IMR-90 (cell line): ENCODE data around the gene TNFRSF18. TPM values are rescaled to one million over a fixed set of nuclear protein-coding genes. Genes with fewer than 3 reads are reported as not detected.

ENCODE experiments used
- ATAC-seq: fragments of 200-7000 bp; cut with Tn5 transposase; 2 replicates; pipeline ENCODE4 v1.9.1; 2020; ENCODE audit warnings: low read depth, mild to moderate bottlenecking, moderate library complexity
- BruUV-seq: library from RNA; stranded (reverse); fragments of 400-500 nt; replicated peaks from 2 replicates; lab custom pipeline; 2021; lab: Mats Ljungman, UMichigan
- CTCF ChIA-PET: fragments of 300-600 bp; formaldehyde crosslinking; extraction: SDS; loops from one replicate; lab custom pipeline; 2021; ENCODE audit warnings: antibody characterized with exemption; lab: Yijun Ruan, JAX
- POLR2A ChIA-PET: fragments of 300-600 bp; sonication (Branson Sonifier 250); formaldehyde crosslinking; loops from one replicate; lab custom pipeline; 2022; ENCODE audit warnings: antibody characterized with exemption; ENCODE audit not compliant: unreplicated experiment; lab: Charles Lee
- DNase-seq: peaks from one replicate; pipeline ENCODE4 v3.0.0; 2013
- H2AFZ ChIP-seq: replicated peaks from 2 replicates; pipeline ENCODE3; 2013; ENCODE audit warnings: low read length, mild to moderate bottlenecking; ENCODE audit not compliant: poor library complexity
- H2AK5ac ChIP-seq: 2 replicates; pipeline ENCODE4 v1.6.1; 2013; ENCODE audit warnings: low read depth, low read length, inconsistent platforms
- H2AK9ac ChIP-seq: replicated peaks from 2 replicates; pipeline ENCODE3; 2013; ENCODE audit warnings: mild to moderate bottlenecking, low read depth, low read length, moderate library complexity; ENCODE audit not compliant: poor library complexity
- H2BK120ac ChIP-seq: 2 replicates; pipeline ENCODE4 v1.6.1; 2013; ENCODE audit warnings: low read depth, low read length, inconsistent platforms
- H2BK15ac ChIP-seq: 3 replicates; pipeline ENCODE4 v1.6.1; 2013; ENCODE audit warnings: low read depth, low read length, inconsistent platforms
- H2BK20ac ChIP-seq: 2 replicates; pipeline ENCODE4 v1.6.1; 2013; ENCODE audit warnings: low read depth, mild to moderate bottlenecking, inconsistent platforms, low read length, moderate library complexity
- H2BK5ac ChIP-seq: 2 replicates; pipeline ENCODE4 v1.6.1; 2013; ENCODE audit warnings: mild to moderate bottlenecking, low read depth, low read length, inconsistent platforms; ENCODE audit not compliant: poor library complexity, severe bottlenecking
- H3K14ac ChIP-seq: replicated peaks from 2 replicates; pipeline ENCODE4 v1.6.1; 2013; ENCODE audit warnings: low read depth, low read length, inconsistent platforms
- H3K18ac ChIP-seq: 2 replicates; pipeline ENCODE4 v1.6.1; 2013; ENCODE audit warnings: low read depth, low read length, control low read depth
- H3K23ac ChIP-seq: 2 replicates; pipeline ENCODE4 v1.6.1; 2013; ENCODE audit warnings: low read depth, low read length, inconsistent platforms
- H3K27ac ChIP-seq: 2 replicates; pipeline ENCODE4 v1.5.1; 2013; ENCODE audit warnings: mild to moderate bottlenecking, control low read depth, low read length; ENCODE audit not compliant: insufficient read depth
- H3K27me3 ChIP-seq: 2 replicates; pipeline ENCODE4 v1.6.1; 2013; ENCODE audit warnings: low read length; ENCODE audit not compliant: control insufficient read depth, insufficient read depth
- H3K36me3 ChIP-seq: 2 replicates; pipeline ENCODE4 v1.6.1; 2013; ENCODE audit warnings: low read length, mixed read lengths; ENCODE audit not compliant: control insufficient read depth, insufficient read depth
- H3K4ac ChIP-seq: 2 replicates; pipeline ENCODE4 v1.6.1; 2013; ENCODE audit warnings: low read depth, low read length, inconsistent platforms
- H3K4me1 ChIP-seq: 2 replicates; pipeline ENCODE4 v1.6.1; 2013; ENCODE audit warnings: low read length, mixed read lengths; ENCODE audit not compliant: control insufficient read depth, insufficient read depth
- H3K4me2 ChIP-seq: 2 replicates; pipeline ENCODE4 v1.6.1; 2013; ENCODE audit warnings: low read depth, mild to moderate bottlenecking, control low read depth, low read length, moderate library complexity
- H3K4me3 ChIP-seq: 2 replicates; pipeline ENCODE4 v1.5.1; 2013; ENCODE audit warnings: low read depth, mild to moderate bottlenecking, control low read depth, low read length, moderate library complexity; ENCODE audit not compliant: insufficient read depth
- H3K56ac ChIP-seq: 2 replicates; pipeline ENCODE4 v1.6.1; 2013; ENCODE audit warnings: low read length, inconsistent platforms; ENCODE audit not compliant: insufficient read depth; ENCODE audit errors: extremely low read depth
- H3K79me1 ChIP-seq, 2 experiments: 2 replicates each; pipeline ENCODE4 v1.6.1; 2013; ENCODE audit warnings: low read length in 2 of 2, inconsistent platforms in 1 of 2, low read depth in 1 of 2
- H3K9ac ChIP-seq: 2 replicates; pipeline ENCODE4 v1.6.1; 2013; ENCODE audit warnings: low read depth, low read length, control low read depth
- H3K9me1 ChIP-seq: 2 replicates; pipeline ENCODE4 v1.6.1; 2013; ENCODE audit warnings: low read length, inconsistent platforms; ENCODE audit not compliant: insufficient read depth
- H3K9me3 ChIP-seq: 2 replicates; pipeline ENCODE4 v1.6.1; 2013; ENCODE audit warnings: low read length; ENCODE audit not compliant: control insufficient read depth, insufficient read depth
- H4K20me1 ChIP-seq: 2 replicates; pipeline ENCODE4 v1.6.1; 2013; ENCODE audit warnings: low read length, inconsistent platforms; ENCODE audit not compliant: insufficient read depth
- H4K5ac ChIP-seq: 2 replicates; pipeline ENCODE4 v1.6.1; 2013; ENCODE audit warnings: mild to moderate bottlenecking, low read depth, low read length, control low read depth
- H4K8ac ChIP-seq, 2 experiments: 2 replicates each; pipeline ENCODE4 v1.6.1; 2013; ENCODE audit warnings: low read depth in 2 of 2, low read length in 2 of 2, control low read depth in 1 of 2, inconsistent platforms in 1 of 2
- H4K91ac ChIP-seq: 2 replicates; pipeline ENCODE4 v1.6.1; 2013; ENCODE audit warnings: low read depth, low read length, inconsistent platforms; ENCODE audit not compliant: insufficient read depth
- BHLHE40 ChIP-seq: fragments of 150-350 bp; IDR thresholded peaks from 2 replicates; pipeline ENCODE4 v1.6.1; 2016; ENCODE audit warnings: mild to moderate bottlenecking, low read depth, low read length
- CEBPB ChIP-seq: IDR thresholded peaks from 2 replicates; pipeline ENCODE4 v1.6.1; 2012; ENCODE audit warnings: low read depth, low read length, improper control_type of control experiment
- CHD1 ChIP-seq: IDR thresholded peaks from 2 replicates; pipeline ENCODE4 v1.6.1; 2012; ENCODE audit warnings: low read depth, low read length, improper control_type of control experiment
- CTCF ChIP-seq: conservative IDR thresholded peaks from 2 replicates; pipeline ENCODE4 v1.5.1; 2012; ENCODE audit warnings: mild to moderate bottlenecking, low read depth, low read length, improper control_type of control experiment
- FOS ChIP-seq: fragments of 150-350 bp; IDR thresholded peaks from 2 replicates; pipeline ENCODE4 v1.6.1; 2016; ENCODE audit warnings: low read depth, low read length
- MAFK ChIP-seq: IDR thresholded peaks from 2 replicates; pipeline ENCODE4 v1.6.1; 2012; ENCODE audit warnings: low read depth, low read length, improper control_type of control experiment
- MAZ ChIP-seq: IDR thresholded peaks from 2 replicates; pipeline ENCODE4 v1.6.1; 2012; ENCODE audit warnings: low read depth, mild to moderate bottlenecking, low read length, improper control_type of control experiment, moderate library complexity, borderline replicate concordance
- MXI1 ChIP-seq: IDR thresholded peaks from 2 replicates; pipeline ENCODE4 v1.6.1; 2012; ENCODE audit warnings: low read depth, mild to moderate bottlenecking, low read length, moderate library complexity, borderline replicate concordance
- NFE2L2 ChIP-seq: fragments of 150-350 bp; IDR thresholded peaks from 2 replicates; pipeline ENCODE4 v1.6.1; 2016; ENCODE audit warnings: low read depth, mild to moderate bottlenecking, low read length
- POLR2A ChIP-seq: IDR thresholded peaks from 2 replicates; pipeline ENCODE4 v1.6.1; 2012; ENCODE audit warnings: mild to moderate bottlenecking, low read depth, low read length
- RAD21 ChIP-seq: IDR thresholded peaks from 2 replicates; pipeline ENCODE4 v1.6.1; 2012; ENCODE audit warnings: low read length, improper control_type of control experiment
- RCOR1 ChIP-seq: IDR thresholded peaks from 2 replicates; pipeline ENCODE4 v1.6.1; 2012; ENCODE audit warnings: mild to moderate bottlenecking, low read length, improper control_type of control experiment; ENCODE audit not compliant: insufficient replicate concordance
- RFX5 ChIP-seq: IDR thresholded peaks from 2 replicates; pipeline ENCODE4 v1.8.0; 2012; ENCODE audit warnings: low read depth, mild to moderate bottlenecking, low read length, moderate library complexity
- SMC3 ChIP-seq: fragments of 150-350 bp; IDR thresholded peaks from 2 replicates; pipeline ENCODE4 v1.6.1; 2016; ENCODE audit warnings: low read depth, mild to moderate bottlenecking, antibody characterized with exemption, low read length, moderate library complexity
- USF2 ChIP-seq: fragments of 150-350 bp; IDR thresholded peaks from 2 replicates; pipeline ENCODE4 v1.6.1; 2017; ENCODE audit warnings: mild to moderate bottlenecking, antibody characterized with exemption, low read length, low read depth
- WGBS, 2 experiments: methylation state at CpG; one replicate each; pipeline versions ENCODE4 v1.1.5 to v1.1.7; 2013; ENCODE audit warnings: missing lambda C conversion rate in 2 of 2; ENCODE audit not compliant: insufficient read length in 1 of 2; ENCODE audit errors: extremely low coverage in 2 of 2; 5-methylcytosine and 5-hydroxymethylcytosine counted together
- dilution Hi-C: fragments of 300-500 bp; cut with HindIII; formaldehyde crosslinking; loops from one replicate; pipeline ENCODE4 v1.14.3; 2018; ENCODE audit warnings: low sequenced_read_pairs; ENCODE audit not compliant: unreplicated experiment
- in situ Hi-C: fragments of 300-500 bp; cut with MboI; formaldehyde crosslinking; loops from 3 replicates; pipeline ENCODE4 v1.14.3; 2019; ENCODE audit warnings: low sequenced_read_pairs, inconsistent platforms, mixed read lengths
- intact Hi-C: fragments of 100-400 bp; cut with micrococcal nuclease; formaldehyde crosslinking; loops from 2 replicates; pipeline ENCODE4 v1.10.0; 2022
- polyA plus RNA-seq, 3 experiments: library from polyadenylated mRNA; depleted of rRNA; stranded (reverse); fragments of >200 nt; gene quantifications; 2 replicates each; pipeline ENCODE4 v1.2.3, GENCODE V29; 2012; ENCODE audit warnings: low replicate concordance in 1 of 3
- total RNA-seq: library from RNA; depleted of rRNA; stranded (reverse); fragments of >200 nt; gene quantifications from 2 replicates; pipeline ENCODE4 v1.2.3, GENCODE V29; 2012

TNFRSF18 gene
- total and polyA plus RNA-seq, 2 of the 4 experiments (the other 2 are of a cell fraction), result 0.18 to 1.0 TPM

- Histone ChIP-seq H3K27me3 (no peaks in the 10 kb centered on the region), H2BK20ac (no peak overlapping the region), H3K9me1 (no peaks in the 10 kb centered on the region), H3K9ac (no peak overlapping the region), H4K5ac (no peak overlapping the region), H4K91ac (no peak overlapping the region), H3K27ac (no peak overlapping the region), H3K14ac (no peak overlapping the region), H2BK5ac (no peak overlapping the region), H2AK5ac (no peak overlapping the region), H4K8ac (no peak overlapping the region), H3K56ac (no peak overlapping the region), H3K9me3 (no peaks in the 10 kb centered on the region), H2BK15ac (no peak overlapping the region), H4K20me1 (peaks cover 8% of the 10 kb centered on the region), H2BK120ac (no peak overlapping the region), H3K4me3 (no peak overlapping the region), H3K4ac (no peak overlapping the region), H3K18ac (no peak overlapping the region), H3K36me3 (peaks cover 10% of the 10 kb centered on the region), H3K4me1 (peaks cover 9% of the 10 kb centered on the region), H2AK9ac (peak overlapping the region; percentile 24), H3K79me1 (0 out of 4 replicates have a peak, but pooled peaks cover 0 to 5% of the 10 kb centered on the region in 2 experiments), H3K4me2 (no peak overlapping the region), H2AFZ (peak overlapping the region; percentile 21), H3K23ac (no peak overlapping the region)
- intact Hi-C loops, result no loop called here
- WGBS, 2 experiments, result 87% methylated on average over 12 of the region's 28 CpGs; no CpG with 5 or more reads in 1 of the 2 experiments
- no TSS peak for BruUV-seq
- POLR2A ChIA-PET, result no interaction called here
- CTCF ChIA-PET, result no interaction called here
- no peak for DNase-seq
- no peak for ATAC-seq
- in situ Hi-C loops, result no loop called here
- dilution Hi-C loops, result no loop called here
- TF ChIP-seq NFE2L2, result no peak
- no peak for TF ChIP-seq CTCF
- no peak for TF ChIP-seq RAD21
- no peak for TF ChIP-seq RCOR1
- no peak for TF ChIP-seq MXI1
- no peak for TF ChIP-seq FOS
- no peak for TF ChIP-seq CEBPB
- no peak for TF ChIP-seq MAZ
- no peak for TF ChIP-seq RFX5
- TF ChIP-seq CHD1, result no peak
- TF ChIP-seq POLR2A, result no peak
- TF ChIP-seq USF2, result no peak
- no peak for TF ChIP-seq MAFK
- no peak for TF ChIP-seq SMC3
- no peak for TF ChIP-seq BHLHE40
These were observed 5.4 kb upstream of the TNFRSF18 start for GRCh38 chr1:1211541-1212441.
